Neuron (in vitro differentiated cells): ENCODE data around the gene RASGRF1.
"Not testable (repeated sequence)": the region's sequence is repeated elsewhere in the genome, so short reads cannot be mapped to it uniquely, and the experiment has no call there.

Source experiments
- H2AFZ ChIP-seq: one replicate; pipeline ENCODE4 v1.6.1; 2013; ENCODE audit warnings: low read depth, mild to moderate bottlenecking, inconsistent platforms, low read length, moderate library complexity
- H3K27me3 ChIP-seq: one replicate; pipeline ENCODE4 v1.6.1; 2013; ENCODE audit warnings: low read length; ENCODE audit not compliant: insufficient read depth
- H3K36me3 ChIP-seq: one replicate; pipeline ENCODE4 v1.6.1; 2013; ENCODE audit warnings: low read length; ENCODE audit not compliant: insufficient read depth
- H3K4me1 ChIP-seq: one replicate; pipeline ENCODE4 v1.6.1; 2013; ENCODE audit warnings: low read length; ENCODE audit not compliant: insufficient read depth
- H3K4me3 ChIP-seq: 2 replicates; pipeline ENCODE4 v1.5.1; 2013; ENCODE audit warnings: mild to moderate bottlenecking, low read length, moderate library complexity
- H3K9me3 ChIP-seq: one replicate; pipeline ENCODE4 v1.6.1; 2013; ENCODE audit warnings: low read length

Gene RASGRF1

DNA sequence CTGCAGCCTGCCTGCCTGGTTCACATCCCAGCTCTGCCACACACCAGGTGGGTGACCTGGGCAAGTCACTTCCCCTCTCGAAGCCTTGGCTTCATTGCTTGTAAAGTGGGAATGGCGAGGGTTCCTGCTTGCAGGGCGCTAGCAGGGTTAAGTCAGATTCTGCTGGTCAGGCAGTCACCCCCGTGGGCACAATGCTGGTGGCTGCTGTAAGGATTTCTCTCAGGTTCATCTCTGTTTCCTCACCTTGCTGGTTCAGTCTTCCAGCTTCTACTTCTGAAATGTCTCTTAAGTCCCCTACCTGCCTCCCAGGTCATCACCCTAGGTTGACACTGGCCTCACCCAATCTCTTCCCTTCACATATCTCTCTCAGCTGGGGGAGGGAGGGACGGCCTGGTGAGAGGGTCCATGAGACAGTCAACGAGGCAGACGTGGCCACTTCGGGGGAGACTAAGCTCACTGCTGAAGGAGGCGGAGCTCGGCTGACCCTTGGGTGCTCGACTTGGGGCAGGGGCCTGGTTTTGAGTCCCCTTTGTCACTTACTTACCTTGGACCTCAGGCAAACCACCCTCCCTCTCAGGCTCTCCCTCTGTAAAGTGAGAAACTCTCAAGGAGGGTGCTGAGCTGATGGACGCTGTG lies 157.3 kb downstream of the RASGRF1 start:
- no peak overlapping the region for H3K4me3 ChIP-seq
- H3K27me3 ChIP-seq = no peaks in the 10 kb centered on the region

GRCh38 chr15:78932258-78932808 lies 158.2 kb downstream of the RASGRF1 start:
- Histone ChIP-seq H2AFZ (no peak overlapping the region), H3K4me1 (no peaks in the 10 kb centered on the region), H3K36me3 (peaks cover 3% of the 10 kb centered on the region), H3K9me3 (no peaks in the 10 kb centered on the region), H3K4me3 (no peak overlapping the region), H3K27me3 (no peaks in the 10 kb centered on the region)

More for the DNA sequence above, 157.3 kb downstream of the RASGRF1 start:
- Histone ChIP-seq H3K9me3 (no peaks in the 10 kb centered on the region), H3K36me3 (no peaks in the 10 kb centered on the region), H2AFZ (no peak overlapping the region), H3K4me1 (no peaks in the 10 kb centered on the region)

GRCh38 chr15:78931439-78932257 lies 158.9 kb downstream of the RASGRF1 start:
- no peak overlapping the region for H2AFZ ChIP-seq
- no peaks in the 10 kb centered on the region for H3K4me1 ChIP-seq
- no peaks in the 10 kb centered on the region for H3K27me3 ChIP-seq
- H3K4me3 ChIP-seq = no peak overlapping the region
- H3K9me3 ChIP-seq = no peaks in the 10 kb centered on the region
- H3K36me3 ChIP-seq = peaks cover 4% of the 10 kb centered on the region

DNA sequence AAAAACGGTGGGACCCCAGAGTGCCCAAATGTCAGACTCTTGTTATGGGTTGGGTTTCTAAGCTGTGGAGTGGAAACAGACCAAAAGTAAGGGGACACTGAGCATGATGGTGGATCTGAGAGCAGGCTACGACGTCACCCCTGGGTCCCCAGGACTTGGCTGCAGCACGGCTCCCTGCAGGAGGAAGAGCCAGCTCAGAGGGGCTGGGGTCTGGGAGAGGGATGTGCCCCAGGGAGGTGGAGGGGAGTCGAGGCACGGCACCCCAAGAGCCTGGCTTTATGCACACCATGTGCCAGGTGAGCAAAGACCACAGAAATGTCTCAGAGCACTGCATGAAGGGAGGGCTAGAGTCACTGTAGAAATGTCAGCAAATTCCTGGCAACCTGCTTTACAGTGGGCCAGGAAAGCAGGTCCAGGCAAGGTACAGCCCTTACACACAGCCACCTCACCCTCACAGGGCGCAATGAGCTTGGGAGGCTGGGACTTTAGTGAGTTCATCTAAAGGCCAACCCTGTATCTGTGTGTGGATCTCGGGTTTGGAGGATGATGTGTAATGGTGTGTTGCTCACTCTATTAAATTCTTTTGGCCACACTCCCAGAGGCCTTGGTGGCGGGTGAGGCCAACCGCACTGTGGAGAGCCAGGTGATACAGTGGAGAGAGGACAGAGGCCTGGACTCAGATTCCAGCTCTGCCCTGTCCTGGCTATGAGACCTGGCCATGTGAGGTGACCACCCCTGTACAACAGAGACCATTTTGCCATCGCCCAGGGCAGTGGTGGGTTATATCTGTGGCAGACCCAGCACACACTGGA lies 159.8 kb downstream of the RASGRF1 start:
- Histone ChIP-seq H3K4me3 (no peak overlapping the region), H3K27me3 (no peaks in the 10 kb centered on the region), H3K36me3 (peaks cover 4% of the 10 kb centered on the region), H2AFZ (no peak overlapping the region), H3K4me1 (no peaks in the 10 kb centered on the region), H3K9me3 (no peaks in the 10 kb centered on the region)

- Histone ChIP-seq H2AFZ (no peak overlapping the region), H3K36me3 (peaks cover 4% of the 10 kb centered on the region), H3K9me3 (no peaks in the 10 kb centered on the region), H3K4me3 (no peak overlapping the region), H3K27me3 (no peaks in the 10 kb centered on the region), H3K4me1 (no peaks in the 10 kb centered on the region)
Observed at GRCh38 chr15:78929536-78930264, 160.9 kb downstream of the RASGRF1 start.

DNA sequence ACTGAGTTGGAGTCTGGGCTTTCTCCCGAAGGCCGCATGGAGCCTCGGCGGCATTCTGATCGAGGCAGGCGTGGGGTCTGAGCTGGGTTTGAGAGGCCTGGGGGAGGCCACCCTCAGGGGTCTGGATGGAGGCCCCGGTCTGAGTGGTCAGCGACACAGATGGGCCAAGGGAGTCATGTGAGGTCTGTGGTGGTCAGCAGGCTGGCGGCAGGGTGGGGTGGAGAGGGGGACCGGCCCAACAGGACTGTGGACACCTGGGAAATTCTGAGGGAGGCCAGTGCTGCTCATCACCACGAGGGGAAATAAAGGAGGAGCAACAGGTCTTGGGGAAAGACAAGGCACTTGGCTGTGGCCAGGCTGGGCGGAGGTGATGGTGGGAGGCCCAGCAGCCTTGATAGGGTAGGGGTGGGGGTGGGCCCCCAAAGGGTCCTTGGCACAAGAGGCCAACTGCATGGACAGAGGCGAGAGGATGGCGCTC lies 161.9 kb downstream of the RASGRF1 start:
- H3K27me3 ChIP-seq = no peaks in the 10 kb centered on the region
- no peak overlapping the region for H3K4me3 ChIP-seq
- no peaks in the 10 kb centered on the region for H3K4me1 ChIP-seq
- H2AFZ ChIP-seq = no peak overlapping the region
- H3K36me3 ChIP-seq = peaks cover 6% of the 10 kb centered on the region
- no peaks in the 10 kb centered on the region for H3K9me3 ChIP-seq

GRCh38 chr15:78928176-78928575 lies 162.4 kb downstream of the RASGRF1 start:
- not testable (repeated sequence) for H3K4me3 ChIP-seq, H3K36me3 ChIP-seq, H2AFZ ChIP-seq, H3K4me1 ChIP-seq, H3K27me3 ChIP-seq, H3K9me3 ChIP-seq

GRCh38 chr15:78927077-78927790 lies 163.3 kb downstream of the RASGRF1 start:
- H3K27me3 ChIP-seq = no peaks in the 10 kb centered on the region
- H3K36me3 ChIP-seq = peaks cover 6% of the 10 kb centered on the region
- no peaks in the 10 kb centered on the region for H3K9me3 ChIP-seq
- H2AFZ ChIP-seq = no peak overlapping the region
- H3K4me1 ChIP-seq = no peaks in the 10 kb centered on the region
- H3K4me3 ChIP-seq = no peak overlapping the region

DNA sequence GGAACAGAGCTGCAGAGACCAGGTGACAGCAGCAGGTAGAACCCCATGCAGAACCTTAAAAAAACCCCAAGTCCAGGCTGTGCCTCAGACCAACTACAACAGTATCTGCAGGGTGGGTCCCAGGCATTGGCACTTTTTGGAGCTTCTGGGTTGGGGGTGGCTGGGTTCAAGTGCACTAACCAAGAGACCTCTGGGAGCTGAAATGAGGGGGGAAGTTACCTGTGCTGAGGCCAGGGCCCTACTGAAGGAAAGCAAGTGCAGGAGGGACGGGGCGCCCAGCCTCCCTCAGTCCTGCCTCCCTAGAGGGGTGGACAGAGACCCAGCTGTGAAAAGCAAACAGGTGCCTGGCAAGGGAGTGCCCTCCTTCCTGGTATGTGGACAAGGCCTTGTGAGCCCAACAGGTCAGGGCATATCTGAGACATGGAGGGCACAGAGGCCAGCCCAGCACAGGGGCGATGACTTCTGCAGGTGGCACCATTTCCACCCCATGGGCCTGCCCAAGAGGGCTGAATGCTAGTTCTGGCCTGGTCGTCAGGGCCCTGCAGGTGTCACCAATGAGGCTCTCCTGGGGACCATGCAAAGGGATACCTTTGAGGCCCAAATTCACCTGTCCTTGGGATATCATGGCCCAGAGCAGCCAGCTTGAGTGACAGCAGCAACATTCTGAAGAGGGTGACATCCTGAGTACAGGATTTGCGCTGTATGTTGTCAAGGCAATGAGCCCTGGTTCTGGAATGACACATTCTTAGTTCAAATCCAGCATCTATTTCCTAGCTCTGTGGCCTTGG lies 164.4 kb downstream of the RASGRF1 start:
- no peak overlapping the region for H3K4me3 ChIP-seq
- H2AFZ ChIP-seq = no peak overlapping the region
- H3K4me1 ChIP-seq = no peaks in the 10 kb centered on the region
- no peaks in the 10 kb centered on the region for H3K27me3 ChIP-seq
- H3K9me3 ChIP-seq = no peaks in the 10 kb centered on the region
- peaks cover 14% of the 10 kb centered on the region for H3K36me3 ChIP-seq

DNA sequence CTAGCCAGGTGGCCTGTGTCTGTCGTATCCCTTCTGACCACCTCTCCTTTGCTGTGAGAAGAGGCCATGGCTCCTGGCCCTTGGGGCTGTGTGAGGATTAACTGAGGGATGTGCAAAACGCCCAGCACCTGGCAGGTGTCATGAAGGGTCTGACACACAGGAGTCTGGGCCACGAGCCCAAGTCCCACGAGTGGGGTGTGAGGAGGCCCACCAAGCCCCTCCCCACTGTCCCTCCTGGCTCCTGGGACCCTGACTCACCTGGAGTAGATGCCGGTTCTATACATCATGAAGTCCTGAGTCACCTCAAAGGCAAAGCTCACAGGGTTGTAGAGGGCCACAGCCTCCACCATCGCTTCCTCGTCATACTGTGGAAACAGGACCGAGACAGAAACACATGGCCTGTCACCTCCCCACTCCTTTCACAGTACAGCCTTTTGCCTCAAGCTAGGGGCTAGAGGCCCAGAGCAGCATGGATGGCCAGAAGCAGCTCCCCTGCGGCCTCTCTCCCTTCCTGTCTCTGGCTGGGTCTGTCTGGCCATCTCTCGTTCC lies 165.4 kb downstream of the RASGRF1 start:
- Histone ChIP-seq H3K36me3 (peaks cover 19% of the 10 kb centered on the region), H3K9me3 (no peaks in the 10 kb centered on the region), H3K4me3 (no peak overlapping the region), H2AFZ (no peak overlapping the region), H3K4me1 (no peaks in the 10 kb centered on the region), H3K27me3 (no peaks in the 10 kb centered on the region)
